Stimulated activated CD4-positive, alpha-beta T cell treated with anti-CD3 and anti-CD28 coated beads, Interleukin-4, amount 100 ng/mL, for 48 hours (primary cell): ENCODE results near the gene TCEA2.

Experiments used
- DNase-seq, 2 donors: peaks; one replicate each; pipeline ENCODE4 v3.0.0-alpha.2; 2020; ENCODE audit warnings: low read depth in 2 of 2

The TCEA2 gene

DNA sequence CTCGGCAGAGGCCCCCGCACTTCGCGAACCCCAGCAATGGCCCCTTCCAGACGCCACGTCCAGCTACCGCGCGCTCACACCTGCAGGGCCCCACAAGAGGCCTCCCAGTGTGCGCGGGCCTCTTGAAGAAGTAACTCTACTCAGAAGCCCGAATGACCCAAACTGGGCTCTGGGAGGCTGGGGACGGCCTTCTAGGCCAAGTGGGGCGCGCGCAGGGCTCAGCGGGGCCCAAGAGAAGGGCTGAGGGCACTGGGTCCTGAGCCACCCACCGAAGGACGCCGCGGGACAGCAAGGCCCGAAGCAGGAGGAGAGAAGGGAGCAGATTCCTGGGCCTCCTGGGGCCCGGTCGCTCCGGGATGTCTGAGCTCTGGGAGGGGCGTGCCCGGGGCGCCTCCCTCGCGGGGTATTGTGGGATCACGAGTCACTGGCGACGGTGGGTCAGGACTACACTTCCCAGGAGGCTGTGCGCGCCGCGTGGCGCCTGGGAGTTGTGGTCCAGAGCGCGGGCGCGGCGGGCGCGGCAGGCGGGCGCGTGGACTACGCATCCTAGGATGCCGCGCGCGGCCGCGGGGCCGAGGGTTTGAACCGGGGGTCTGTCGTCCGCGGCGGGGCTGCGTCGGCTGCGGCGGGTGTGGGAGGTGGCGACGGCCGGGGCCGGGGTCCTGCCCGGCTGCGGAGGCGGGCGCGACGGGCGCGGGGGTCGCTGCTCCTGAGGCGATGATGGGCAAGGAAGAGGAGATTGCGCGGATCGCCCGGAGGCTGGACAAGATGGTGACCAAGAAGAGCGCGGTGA is at the start of gene TCEA2:
TCEA2 (plus strand) TSS at position 603 of the 793 bp plus-strand sequence; CDS start at position 718, 115 bp downstream.
- peak; percentile 92 to 95 for DNase-seq

DNA sequence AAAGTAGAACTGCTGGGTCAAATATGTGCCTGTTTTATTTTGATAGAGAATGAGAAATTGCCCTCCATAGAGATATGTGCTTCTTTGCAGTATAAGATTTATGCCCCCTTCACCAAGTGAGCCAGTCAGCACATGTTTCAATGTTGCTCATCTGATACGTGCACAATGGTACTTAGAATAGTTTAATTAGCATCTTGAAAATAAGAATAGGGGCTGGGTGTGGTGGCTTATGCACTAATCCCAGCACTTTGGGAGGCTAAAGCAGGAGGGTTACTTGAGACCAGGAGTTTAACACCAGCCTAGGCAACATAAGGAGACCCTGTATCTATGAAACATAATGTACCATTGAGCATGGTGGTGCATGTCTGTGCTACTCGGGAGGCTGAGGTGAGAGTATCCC is 47.4 kb upstream of the TCEA2 start:
- DNase-seq, result no peak

GRCh38 chr20:64021124-64021975 is 41.6 kb upstream of the TCEA2 start:
- DNase-seq, result no peak

GRCh38 chr20:64022671-64023360 is 40.2 kb upstream of the TCEA2 start:
- no peak for DNase-seq

DNA sequence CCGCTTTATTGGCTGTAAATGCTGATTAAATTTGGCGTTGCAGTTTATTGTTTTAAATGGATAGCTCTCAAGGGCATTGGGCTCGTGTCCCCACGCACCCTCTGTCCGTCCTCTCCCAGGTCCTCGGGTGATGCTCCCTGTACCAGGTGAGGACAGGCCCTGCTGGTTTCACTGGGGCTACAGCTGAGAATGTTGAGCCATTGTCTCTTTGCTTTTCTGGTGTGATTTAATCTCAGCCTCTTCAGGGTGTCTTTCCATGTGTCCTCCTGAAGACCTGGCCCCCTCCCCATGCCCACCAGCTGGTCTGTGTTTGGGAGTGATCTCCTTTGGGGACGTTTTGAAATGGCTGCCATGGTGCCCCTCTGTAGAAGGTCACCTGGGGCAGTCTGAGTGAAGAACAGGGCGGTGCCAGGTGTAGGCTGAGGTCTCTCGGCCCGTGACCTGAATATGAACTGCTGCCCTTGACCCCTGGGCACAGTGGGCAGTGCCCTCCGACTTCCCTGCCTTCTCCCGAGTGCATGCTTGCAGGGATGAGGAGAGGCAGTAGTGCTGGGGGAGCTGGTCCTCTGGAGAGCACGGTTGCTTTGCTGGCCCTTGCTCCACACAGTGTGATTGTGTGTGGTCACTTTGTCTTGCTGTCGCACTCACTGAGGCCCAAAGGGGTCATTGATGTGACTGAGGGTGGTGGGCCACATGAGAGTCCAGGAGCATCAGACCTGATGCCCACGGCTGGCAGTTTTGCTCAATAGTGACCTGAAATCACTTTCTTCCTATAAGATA is 39.4 kb upstream of the TCEA2 start:
- no peak for DNase-seq

- no peak for DNase-seq
Observed at GRCh38 chr20:64024141-64024990, 38.6 kb upstream of the TCEA2 start.

DNA sequence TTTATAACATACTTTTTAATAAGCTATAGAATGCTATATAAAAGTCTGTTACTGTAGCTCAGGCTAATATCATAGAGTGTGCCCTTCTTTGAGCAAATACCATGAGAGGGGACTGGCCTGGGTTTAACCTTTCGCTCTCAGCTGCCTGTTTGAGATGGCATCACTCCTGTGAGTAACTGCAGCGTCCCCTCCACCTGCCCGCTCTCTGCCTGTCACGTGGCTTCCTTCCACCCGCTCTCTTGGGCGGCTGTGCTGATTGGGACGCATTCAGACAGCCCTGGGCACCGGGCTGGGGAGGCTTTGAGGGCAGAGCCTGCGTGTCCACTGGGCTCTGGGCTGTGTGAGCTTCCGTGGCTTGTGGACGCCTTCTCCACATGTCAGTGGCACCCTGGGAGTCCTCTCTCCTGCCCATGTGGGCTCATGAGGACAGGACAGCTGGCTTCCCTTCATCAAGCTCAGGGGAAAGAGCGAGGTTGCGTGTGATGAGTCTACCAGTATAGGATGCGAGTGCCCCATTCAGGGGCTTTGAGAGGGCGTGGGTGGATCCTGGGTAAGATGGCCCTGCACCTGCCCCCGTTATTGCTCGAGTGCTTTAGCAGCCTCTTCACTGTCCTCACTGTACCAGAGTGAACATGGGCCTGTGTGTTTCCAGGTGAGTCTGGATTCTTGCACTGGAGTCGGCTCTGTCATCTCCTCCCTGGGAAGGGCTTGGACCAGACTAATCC is 37.7 kb upstream of the TCEA2 start:
- DNase-seq, result no peak

DNA sequence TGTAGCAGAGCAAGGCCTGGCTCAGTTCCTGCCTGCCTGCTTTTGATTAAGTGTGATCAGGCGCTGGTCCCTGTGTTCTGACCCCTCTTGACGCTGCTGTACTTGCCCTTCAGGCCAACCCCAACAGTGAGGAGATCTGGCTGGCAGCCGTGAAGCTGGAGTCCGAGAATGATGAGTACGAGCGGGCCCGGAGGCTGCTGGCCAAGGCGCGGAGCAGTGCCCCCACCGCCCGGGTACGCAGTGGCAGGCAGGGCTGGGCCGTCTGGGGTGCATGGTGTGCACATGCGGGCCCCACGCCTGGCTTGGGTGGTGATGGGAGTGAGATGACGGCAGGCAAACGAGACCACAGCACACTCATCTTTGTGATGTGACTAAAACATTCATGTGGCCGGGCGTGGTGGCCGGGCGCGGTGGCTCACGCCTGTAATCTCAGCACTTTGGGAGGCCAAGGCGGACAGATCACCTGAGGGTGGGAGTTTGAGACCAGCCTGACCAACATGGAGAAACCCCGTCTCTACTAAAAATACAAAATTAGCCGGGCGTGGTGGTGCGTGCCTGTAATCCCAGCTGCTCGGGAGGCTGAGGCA is 37.1 kb upstream of the TCEA2 start:
- DNase-seq, result no peak

DNA sequence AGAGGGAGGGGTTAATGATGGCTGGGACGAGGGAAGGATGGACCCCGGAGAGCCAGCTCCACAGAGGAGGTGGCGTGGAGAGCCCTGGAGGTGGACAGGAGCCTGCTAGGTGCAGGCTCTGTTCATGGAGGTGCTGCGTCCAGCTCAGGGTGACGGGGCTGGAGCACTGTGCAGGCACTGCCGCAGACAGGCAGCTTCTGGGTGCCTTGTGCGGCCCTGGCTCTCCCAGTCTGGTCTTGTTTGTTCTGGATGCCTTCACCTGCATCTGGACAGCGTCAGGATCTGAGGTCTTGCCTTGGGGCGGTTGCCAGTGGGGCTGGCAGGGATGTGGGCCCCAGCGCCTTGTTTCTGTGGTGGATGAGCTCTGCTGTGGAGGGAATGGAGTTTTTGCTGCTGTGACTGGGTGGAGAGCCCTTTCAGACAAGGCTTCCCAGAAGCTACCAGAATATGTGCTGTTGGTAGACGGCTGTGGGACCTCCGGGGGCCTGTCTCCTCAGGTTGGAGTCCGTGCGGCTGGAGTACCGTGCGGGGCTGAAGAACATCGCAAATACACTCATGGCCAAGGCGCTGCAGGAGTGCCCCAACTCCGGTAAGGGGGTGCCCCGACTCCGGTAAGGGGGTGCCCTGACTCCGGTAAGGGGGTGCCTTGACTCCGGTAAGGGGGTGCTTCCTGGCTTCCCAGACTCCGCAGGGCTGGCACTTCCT is 34.9 kb upstream of the TCEA2 start:
- DNase-seq, result no peak

DNA sequence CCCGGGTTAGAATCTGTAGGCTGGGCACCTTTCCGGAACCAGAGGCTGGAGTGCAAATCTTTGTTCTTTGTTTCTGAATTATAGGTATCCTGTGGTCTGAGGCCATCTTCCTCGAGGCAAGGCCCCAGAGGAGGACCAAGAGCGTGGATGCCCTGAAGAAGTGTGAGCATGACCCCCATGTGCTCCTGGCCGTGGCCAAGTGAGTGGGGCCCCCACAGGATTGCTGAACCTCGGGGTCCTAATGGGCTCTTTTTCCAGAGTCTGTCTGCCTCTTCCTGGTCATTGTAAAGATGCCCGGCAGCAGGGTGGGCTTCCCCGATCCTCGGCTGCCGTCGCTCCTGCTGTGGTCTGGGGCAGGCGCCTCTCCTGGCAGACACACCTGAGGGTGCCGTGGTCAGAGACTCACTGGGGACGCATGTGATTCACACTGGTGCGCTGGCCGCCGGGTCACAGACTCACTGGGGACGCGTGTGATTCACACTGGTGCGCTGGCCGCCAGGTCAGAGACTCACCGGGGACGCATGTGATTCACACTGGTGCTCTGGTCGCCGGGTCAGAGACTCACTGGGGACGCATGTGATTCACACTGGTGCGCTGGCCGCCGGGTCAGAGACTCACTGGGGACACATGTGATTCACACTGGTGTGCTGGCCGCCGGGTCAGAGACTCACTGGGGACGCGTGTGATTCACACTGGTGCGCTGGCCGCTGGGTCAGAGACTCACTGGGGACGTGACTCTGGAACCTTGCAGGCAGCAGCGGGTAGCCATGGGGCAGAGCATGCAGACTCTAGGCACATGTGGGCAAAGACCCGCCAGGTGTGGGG is 33.5 kb upstream of the TCEA2 start:
- DNase-seq, result no peak

DNA sequence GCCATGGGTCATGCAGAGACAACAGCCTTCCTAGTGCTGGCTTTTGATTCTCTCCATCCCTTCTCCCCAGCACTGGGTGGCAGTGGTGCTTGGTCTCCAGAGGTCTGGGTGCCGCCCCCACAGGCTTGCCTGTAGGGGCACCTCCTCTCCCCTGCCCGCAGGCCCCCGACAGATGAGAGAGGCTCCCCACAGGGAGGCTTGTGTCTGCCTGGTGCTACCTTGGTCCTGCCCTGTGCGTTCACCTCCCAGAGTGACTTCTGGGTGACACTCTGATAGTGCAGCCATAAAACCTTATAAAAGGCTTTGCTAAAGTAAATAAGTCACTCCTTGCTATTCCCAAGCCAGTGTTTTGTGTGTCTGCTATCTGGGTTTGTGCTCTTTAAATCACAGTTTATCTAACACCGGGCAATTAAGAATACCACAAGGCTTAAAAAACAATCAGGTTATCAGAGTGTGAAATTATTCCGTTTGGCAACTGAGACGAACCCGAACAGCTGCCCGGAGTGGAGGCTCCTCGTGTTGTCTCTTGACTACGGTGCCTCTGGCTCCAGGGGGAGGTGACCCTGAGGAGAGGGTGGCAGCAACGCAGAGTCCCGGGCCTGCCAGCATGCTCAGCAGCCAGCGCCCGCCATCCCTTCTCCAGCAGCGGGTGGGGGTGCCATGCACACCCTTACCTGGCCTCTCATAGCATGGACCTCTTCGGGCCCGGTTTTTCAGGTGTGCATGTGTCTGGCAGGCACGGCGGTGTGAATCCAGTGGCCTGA is 32.4 kb upstream of the TCEA2 start:
- no peak for DNase-seq

DNA sequence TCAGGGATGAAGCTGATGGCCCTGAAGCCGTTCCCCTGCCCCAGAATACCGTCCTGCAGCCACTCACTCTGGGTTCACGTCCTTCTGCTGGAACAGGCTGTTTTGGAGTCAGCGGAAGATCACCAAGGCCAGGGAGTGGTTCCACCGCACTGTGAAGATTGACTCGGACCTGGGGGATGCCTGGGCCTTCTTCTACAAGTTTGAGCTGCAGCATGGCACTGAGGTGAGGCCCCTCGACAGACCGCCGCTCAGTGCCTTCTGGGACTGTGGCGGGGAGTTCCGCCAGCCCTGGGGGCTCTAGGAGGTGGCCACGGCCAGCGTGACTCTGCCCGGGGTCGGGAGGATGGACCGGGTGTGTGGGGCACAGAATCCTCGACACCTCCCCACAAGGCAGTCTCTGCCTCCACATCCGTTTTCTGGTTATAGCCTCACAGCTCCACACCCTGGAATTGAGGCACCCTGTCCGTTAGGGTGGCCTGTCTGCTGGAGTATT is 31.1 kb upstream of the TCEA2 start:
- DNase-seq, result no peak

- no peak for DNase-seq
Observed at GRCh38 chr20:64032706-64033624, 30.0 kb upstream of the TCEA2 start.

DNA sequence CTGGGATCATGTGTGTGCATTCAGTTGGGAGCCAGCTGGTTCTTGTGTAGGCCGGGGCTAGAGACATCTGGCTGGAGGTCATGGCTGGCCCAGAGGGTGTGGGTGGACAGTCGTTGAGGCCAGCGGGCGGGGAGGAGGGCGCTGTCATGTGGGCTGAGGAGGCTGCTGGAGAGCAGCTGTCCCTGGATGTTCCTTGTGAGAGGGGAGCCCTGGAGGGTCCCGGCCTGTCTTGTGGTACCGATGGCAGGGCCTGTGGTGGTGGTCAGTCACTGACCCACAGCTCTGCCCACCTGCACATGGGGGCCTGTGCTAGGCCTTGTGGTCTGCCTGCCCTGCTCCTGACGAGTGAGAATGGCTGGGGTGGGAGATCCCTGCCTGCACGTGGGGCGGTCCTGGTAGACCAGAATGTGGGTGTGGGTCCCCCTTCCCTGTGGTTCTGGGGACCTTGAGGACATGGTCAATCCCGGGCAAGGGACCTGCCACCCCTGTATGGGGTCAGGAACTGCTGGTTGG is 29.0 kb upstream of the TCEA2 start:
- DNase-seq, result no peak

DNA sequence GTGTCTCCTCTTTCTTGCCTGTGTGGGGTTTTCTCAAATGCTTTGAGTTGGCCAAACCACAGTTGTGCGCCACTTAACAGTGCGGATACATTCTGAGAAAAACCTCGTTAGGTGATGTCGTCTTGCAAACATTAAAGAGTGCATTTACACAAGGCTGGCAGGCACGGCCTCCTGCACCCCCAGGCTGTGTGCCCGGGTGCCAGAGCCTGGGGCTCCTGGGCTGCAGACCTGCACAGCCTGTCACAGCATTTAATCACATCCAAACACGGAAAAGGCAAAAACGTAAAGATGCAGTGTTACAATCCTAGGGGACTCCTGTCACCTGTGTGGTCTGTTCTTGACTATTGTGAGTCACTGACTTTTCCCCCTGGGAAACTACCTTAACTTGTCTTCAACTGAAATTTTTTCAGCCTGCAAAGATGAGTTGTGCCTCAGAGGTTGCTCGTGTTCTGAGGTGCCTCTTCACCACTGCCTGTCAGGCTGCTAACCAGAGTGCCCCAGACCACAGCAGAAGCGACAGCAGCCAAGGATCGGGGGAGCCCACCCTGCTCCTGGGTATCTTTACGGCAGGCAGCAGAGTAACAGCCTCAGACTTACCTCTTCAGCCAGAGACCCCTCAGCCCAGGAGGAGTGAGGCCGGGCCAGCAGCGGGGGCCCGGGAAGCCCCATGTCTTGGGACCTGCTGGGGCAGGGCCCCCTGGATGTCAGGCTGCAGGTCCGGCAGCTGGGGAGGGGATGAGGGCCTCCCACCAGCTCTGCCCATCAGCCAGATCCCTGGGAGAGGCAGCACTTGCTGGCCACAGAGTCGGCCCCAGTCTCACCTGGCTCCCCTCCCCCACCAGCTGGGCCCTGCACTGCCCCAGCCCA is 27.7 kb upstream of the TCEA2 start:
- no peak for DNase-seq
